ENCODE measurements around the gene INPP5D. TPM values are rescaled to one million over a fixed set of nuclear protein-coding genes. Genes with fewer than 3 reads are reported as not detected.

The INPP5D gene
- 10 to 100 TPM in 3 of 4 donors, 1 to 10 TPM in 1; 8.0 to 12.5 (median 11.9) TPM for total RNA-seq

DNA sequence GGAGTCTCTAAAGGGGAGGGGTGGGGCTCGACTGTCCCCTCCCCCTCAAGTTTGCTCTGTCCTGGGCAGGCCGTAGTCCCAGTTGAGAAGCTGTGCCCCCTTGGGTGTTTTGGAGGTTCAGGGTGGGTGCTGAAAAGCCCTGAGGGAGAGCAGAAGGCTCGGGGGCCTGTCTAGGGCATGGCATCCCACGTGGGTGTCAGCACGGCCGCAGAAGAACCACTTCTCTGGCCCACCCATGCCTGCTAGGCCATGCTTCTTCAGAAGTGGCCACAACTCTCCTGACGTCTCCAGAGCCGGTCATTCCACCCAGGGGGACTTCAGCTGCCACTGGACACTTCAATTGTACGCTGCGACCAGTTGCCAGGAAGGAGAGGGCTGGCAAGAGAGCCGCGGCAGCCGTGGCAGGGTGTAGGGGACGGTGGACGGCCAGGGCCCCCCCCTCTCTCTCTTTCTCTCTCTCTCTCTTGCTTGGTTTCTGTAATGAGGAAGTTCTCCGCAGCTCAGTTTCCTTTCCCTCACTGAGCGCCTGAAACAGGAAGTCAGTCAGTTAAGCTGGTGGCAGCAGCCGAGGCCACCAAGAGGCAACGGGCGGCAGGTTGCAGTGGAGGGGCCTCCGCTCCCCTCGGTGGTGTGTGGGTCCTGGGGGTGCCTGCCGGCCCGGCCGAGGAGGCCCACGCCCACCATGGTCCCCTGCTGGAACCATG lies at the start of gene INPP5D:
TSS of gene INPP5D (plus strand) at position 546 of the 704 bp plus-strand sequence. CDS start at position 683, 137 bp downstream.
- H3K9me3 ChIP-seq, result no peaks in the 10 kb centered on the region
- H3K36me3 ChIP-seq, result no peaks in the 10 kb centered on the region
- peaks cover 27 to 49% (median 41%) of the 10 kb centered on the region in 4 donors for H3K4me1 ChIP-seq
- TF ChIP-seq CTCF (IDR thresholded peaks at IDR 0.05) (no peak), POLR2AphosphoS5 (IDR thresholded peaks at IDR 0.05) (peak; percentile 50 to 55), POLR2A (IDR thresholded peaks at IDR 0.05; ENCODE audit: low read depth) (no peak), EP300 (IDR thresholded peaks at IDR 0.05) (no peak)
- DNase-seq (ENCODE audit: extremely low spot score), result no peak
- intact Hi-C loops (cut with DNase I), result loop anchor here (10.0 kb wide), 1 partner anchor 455 kb away; no protein-coding TSS in a partner anchor
- peak within 1 kb of the TSS; percentile 43 to 57 (median 50) for H3K4me3 ChIP-seq
- H3K27me3 ChIP-seq, result peaks cover 0 to 3% (median 0%) of the 10 kb centered on the region in 4 donors
- 56% methylated on average over 13 of the region's 26 CpGs for WGBS
- peak within 1 kb of the TSS; percentile 53 to 74 (median 72) for H3K27ac ChIP-seq (replicated peaks in 1 of 4)

DNA sequence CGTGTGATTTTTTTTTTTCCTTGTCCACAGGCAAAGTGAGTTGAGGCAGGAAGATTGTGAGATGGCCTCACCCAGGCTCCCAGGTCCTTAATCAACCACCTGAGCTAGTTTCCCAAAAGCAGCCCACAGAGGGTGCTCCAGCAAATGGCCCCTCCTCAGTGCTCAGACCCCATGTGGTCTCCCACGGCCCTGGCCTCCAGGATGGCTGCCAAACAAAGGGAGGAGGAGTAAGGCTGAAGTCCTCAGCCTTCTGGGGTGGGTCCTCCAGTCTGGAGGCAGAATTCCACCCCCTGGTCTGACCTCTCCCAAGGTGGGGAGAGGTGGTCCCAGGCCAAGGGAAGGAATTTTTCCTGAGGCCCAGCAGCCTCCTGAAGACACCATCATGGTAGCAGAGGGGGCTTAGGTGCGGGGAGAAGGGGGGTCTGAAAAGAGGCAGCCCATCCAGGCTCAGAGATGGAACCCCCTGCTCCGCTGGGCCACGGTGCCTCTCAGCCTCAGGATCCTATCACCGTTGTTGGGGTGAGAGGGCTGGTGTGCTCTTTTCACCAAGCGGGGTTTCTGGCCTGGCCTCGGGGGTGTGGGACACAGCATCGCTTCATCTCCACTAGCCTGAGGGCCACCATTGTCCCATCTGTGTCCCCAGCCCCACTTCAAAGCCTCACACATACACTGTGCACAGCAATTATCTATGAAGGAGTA lies 49.4 kb upstream of the INPP5D start:
- 89% methylated on average over 9 of the region's 9 CpGs for WGBS
- no peaks in the 10 kb centered on the region for H3K9me3 ChIP-seq
- H3K36me3 ChIP-seq, result no peaks in the 10 kb centered on the region
- no peak overlapping the region for H3K4me3 ChIP-seq
- intact Hi-C loops (cut with DNase I), result no loop called here
- H3K27ac ChIP-seq (replicated peaks in 1 of 4), result no peak overlapping the region
- DNase-seq (ENCODE audit: extremely low spot score), result no peak
- TF ChIP-seq CTCF (IDR thresholded peaks at IDR 0.05), result no peak
- no peaks in the 10 kb centered on the region for H3K4me1 ChIP-seq
- no peaks in the 10 kb centered on the region for H3K27me3 ChIP-seq

DNA sequence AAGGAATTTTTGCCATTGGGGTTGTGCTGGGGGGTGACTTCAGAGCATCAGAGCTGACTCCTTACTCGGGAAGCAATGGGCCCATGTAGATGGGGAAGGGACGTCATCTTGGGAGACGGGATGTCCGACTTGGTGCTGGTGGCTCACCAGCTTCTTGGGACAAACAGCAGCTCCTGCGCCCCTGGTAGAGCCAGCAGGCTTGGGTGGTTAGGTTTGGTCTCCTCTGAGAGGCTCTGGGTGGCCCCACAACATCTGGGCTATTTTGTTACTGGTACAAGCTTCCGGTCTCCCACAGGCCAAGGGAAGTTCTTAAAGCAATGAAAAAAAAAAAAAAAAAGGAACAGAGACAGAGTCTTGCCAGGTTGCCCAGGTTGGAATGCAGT lies 48.9 kb upstream of the INPP5D start:
- no peak for TF ChIP-seq CTCF (IDR thresholded peaks at IDR 0.05)
- intact Hi-C loops (cut with DNase I), result no loop called here
- Histone ChIP-seq H3K36me3 (no peaks in the 10 kb centered on the region), H3K9me3 (no peaks in the 10 kb centered on the region), H3K27ac (replicated peaks in 1 of 4) (no peak overlapping the region), H3K4me1 (no peaks in the 10 kb centered on the region), H3K27me3 (no peaks in the 10 kb centered on the region), H3K4me3 (no peak overlapping the region)
- DNase-seq (ENCODE audit: extremely low spot score), result no peak
- 98% methylated on average over 6 of the region's 6 CpGs for WGBS

GRCh38 chr2:233011702-233012131 lies 48.4 kb upstream of the INPP5D start:
- no peak for DNase-seq (ENCODE audit: extremely low spot score)
- intact Hi-C loops (cut with DNase I), result no loop called here
- no peak overlapping the region for H3K4me3 ChIP-seq
- no peak overlapping the region for H3K27ac ChIP-seq (replicated peaks in 1 of 4)
- no peaks in the 10 kb centered on the region for H3K27me3 ChIP-seq
- TF ChIP-seq POLR2A (IDR thresholded peaks at IDR 0.05; ENCODE audit: low read depth) (no peak), EP300 (IDR thresholded peaks at IDR 0.05) (no peak), CTCF (IDR thresholded peaks at IDR 0.05) (no peak), POLR2AphosphoS5 (IDR thresholded peaks at IDR 0.05) (no peak)
- H3K36me3 ChIP-seq, result no peaks in the 10 kb centered on the region
- H3K4me1 ChIP-seq, result no peaks in the 10 kb centered on the region
- H3K9me3 ChIP-seq, result no peaks in the 10 kb centered on the region
- WGBS, result 83% methylated on average over 1 of the region's 1 CpG
